Activated gamma-delta T cell (primary cell): Measurements from ENCODE around the gene LUZP1.
"Not testable (repeated sequence)": the region's sequence is repeated elsewhere in the genome, so short reads cannot be mapped to it uniquely, and the experiment has no call there.

ENCODE experiments used
- DNase-seq: peaks from one replicate; lab custom pipeline; 2025; lab: John Stamatoyannopoulos, UW
- total RNA-seq, 2 donors: gene quantifications; one replicate each; lab custom pipeline; 2026; lab: John Stamatoyannopoulos, UW

Gene LUZP1
- 88.9 to 102 reads per million in 2 donors for total RNA-seq

- DNase-seq = peak; percentile 60
Measured at GRCh38 chr1:23168445-23169194, at the start of gene LUZP1. Gene LUZP1 (minus strand): TSS chr1:23168856.

- DNase-seq = no peak
Measured at GRCh38 chr1:23217421-23218115, 48.9 kb upstream of the LUZP1 start, which contains the start of gene HTR1D. Gene HTR1D (minus strand): TSS chr1:23217502. CDS start chr1:23194219, 23,283 bp downstream.

- peak; percentile 29 for DNase-seq
Measured at GRCh38 chr1:23216771-23217420, 48.2 kb upstream of the LUZP1 start.

DNA sequence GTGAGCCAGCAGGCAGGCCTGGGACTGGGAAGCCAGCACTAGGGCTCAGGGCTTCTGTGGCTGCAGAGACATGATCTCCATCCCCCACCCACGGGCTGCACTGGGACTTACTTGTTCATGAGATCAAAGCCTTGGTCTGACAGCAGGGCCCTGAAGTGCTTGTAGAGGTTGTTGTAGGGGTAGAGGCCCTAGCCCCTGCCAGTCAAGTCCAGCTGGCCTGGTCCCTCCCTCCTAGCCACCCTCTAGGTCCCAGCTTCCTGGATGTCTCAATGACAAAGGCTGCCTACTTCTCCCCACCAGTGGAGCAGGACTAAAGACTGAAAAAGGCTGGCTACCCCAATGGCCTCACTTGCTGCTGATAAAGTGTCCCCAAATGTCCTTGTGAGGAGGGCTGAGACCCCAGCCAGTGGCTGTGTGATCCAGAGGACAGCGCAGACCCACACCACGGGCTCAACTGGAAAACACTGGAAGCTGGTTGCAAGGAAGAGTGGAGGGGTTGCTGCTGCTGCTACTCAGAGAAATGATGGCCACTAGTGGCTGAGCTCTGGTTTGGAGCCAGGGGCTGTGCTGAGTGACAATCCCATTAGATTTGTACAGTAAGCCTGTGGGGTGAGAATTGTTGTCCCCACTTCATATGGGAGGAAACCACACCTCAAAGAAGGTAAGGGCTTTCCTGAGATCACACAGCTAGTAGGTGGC, 47.2 kb upstream of the LUZP1 start:
- DNase-seq = no peak

- DNase-seq = no peak
Measured at GRCh38 chr1:23215291-23215690, 46.6 kb upstream of the LUZP1 start.

- no peak for DNase-seq
Measured at GRCh38 chr1:23214640-23215039, 46.0 kb upstream of the LUZP1 start.

GRCh38 chr1:23211955-23212354, 43.3 kb upstream of the LUZP1 start:
- DNase-seq = no peak

- DNase-seq = no peak
Measured at GRCh38 chr1:23210963-23211362, 42.3 kb upstream of the LUZP1 start.

DNA sequence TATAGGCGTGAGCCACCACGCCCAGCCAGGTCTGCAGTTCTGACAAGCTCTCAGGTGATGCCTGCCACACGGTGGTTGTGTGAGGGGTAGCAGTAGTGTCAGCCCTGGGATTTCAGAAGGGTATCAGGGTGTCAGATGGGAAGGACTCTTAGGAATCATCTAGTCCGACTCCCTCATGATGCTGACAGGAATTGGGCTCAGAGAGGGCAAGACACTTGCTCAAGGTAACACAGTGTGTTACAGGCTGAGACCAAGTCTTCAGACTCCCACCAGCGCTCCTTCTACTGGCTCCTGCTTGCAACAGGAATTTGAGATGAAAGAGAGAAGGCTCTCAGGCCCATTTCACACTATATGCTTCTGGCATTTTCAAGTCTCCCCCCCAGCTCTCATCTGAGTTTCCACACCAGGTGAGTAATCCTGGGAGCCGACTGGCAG, 41.7 kb upstream of the LUZP1 start:
- DNase-seq = no peak

DNA sequence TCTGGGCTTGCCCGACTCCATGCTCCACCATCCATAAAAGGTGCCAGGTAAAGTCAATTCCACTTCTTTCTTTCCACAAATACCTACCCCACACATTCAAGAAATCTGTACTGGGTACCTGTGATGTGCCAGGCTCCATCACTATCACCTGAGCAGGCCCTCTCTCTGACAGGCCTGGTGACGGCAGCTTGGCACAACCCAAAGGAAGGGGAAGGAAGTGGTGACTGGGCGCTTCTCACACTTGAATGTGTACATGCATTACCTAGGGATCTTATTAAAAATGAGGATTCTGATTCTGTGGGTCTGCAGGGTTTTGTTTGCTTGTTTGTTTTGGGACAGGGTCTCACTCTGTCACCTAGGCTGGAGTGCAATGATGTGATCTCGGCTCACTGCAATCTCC, 41.1 kb upstream of the LUZP1 start:
- DNase-seq = no peak

DNA sequence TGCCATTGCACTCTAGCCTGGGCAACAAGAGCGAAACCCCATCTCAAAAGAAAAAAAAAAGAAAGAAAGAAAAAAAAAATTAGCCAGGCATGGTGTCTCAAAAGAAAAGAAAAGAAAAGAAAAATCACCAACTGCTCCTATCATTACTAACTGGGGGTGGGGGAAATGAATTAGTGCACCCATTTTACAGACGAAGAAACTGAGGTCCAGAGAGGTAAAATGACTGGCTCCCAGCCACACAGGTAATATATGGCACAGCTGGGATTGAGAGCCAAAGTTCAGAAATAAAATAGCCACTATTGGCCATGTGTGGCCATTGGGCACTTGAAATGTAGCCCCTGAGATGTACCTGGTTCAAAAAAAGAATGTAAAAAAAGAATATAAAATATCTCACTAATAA, 39.9 kb upstream of the LUZP1 start:
- no peak for DNase-seq

GRCh38 chr1:23207733-23208132, 39.1 kb upstream of the LUZP1 start:
- not testable (repeated sequence) for DNase-seq

DNA sequence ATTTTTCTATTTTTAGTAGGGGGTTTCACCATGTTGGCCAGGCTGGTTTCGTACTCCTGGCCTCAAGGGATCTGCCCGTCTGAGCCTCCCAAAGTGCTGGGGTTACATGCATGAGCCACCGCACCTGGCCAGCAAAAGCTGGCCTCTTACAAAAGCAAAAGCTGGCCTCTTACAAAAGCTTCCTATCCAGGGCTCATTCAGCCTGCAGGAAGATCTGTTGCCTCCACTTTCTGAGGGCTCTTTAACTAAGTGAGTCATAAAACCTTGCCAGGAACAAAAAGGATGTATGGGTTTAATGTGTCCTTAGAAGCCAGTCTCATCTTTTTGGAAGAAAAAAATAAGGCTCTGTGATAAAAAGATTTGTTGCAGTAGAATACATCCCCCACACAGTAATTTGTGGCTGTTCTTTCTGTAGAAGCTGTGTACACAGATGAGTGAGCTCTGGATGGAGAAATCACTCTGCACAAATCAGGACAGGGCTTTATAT, 33.6 kb upstream of the LUZP1 start:
- DNase-seq = no peak

GRCh38 chr1:23200883-23201282, 32.2 kb upstream of the LUZP1 start:
- DNase-seq = no peak

- DNase-seq = no peak
Measured at GRCh38 chr1:23198373-23198772, 29.7 kb upstream of the LUZP1 start.

- no peak for DNase-seq
Measured at GRCh38 chr1:23196627-23197328, 28.1 kb upstream of the LUZP1 start.

GRCh38 chr1:23194119-23194984, 25.7 kb upstream of the LUZP1 start:
- no peak for DNase-seq

DNA sequence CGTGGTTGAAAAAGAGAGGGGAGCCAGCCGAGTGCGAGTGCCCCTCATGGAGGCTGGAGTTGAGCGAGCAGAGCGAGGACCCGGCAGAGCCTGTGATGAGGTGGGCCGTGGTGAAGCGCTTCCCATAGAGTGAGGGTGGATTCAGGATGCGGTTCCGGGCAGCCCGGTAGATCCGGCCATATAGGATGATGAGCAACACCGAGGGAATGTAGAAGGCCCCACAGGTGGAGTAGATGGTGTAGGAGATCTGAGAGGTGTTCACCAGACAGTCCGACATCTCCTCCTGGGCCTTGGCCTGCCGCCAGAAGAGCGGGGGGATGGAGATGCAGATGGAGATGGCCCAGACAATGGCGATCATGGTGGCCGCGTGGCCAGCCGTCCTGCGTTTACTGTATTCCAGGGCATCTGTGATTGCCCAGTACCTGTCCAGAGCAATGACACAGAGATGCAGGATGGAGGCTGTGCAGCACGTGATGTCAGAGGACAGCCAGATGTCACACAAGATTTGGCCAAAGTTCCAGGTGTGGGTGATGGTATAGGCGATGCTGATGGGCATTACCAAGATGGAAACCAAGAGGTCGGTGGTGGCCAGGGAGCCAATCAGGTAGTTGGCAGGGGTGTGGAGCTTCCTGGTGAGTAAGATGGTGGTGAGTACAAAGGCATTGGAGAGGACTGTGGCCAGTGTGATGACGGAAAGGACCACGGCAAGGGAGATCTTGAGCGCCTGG, 24.9 kb upstream of the LUZP1 start:
- DNase-seq = no peak

DNA sequence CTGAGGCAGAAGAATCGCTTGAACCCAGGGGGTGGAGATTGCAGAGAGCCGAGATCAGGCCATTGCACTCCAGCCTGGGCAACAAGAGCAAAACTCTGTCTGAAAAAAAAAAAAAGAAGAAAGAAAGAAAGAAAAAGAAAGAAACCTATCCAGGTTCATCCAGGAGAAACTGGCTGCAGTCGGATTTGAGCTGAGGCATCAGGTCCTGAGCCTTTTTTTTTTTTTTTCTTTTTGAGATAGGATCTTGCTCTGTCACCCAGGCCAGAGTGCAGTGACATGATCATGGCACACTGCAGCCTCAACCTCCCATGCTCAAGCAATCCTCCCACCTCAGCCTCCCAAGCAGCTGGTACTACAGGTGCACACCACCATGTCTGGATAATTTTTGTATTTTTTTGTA, 22.5 kb upstream of the LUZP1 start:
- no peak for DNase-seq
